PFSK-1 (cell line): ENCODE results near the gene NFAT5.

Experiments used
- FOXP2 ChIP-seq: optimal IDR thresholded peaks from 2 replicates; pipeline ENCODE3; 2011; ENCODE audit warnings: borderline replicate concordance, control low read depth, inconsistent platforms; ENCODE audit not compliant: insufficient read depth; ENCODE audit errors: extremely low read length, extremely low read depth
- POLR2AphosphoS5 ChIP-seq: IDR thresholded peaks from 2 replicates; pipeline ENCODE4 v1.6.1; 2012; ENCODE audit warnings: low read depth, mild to moderate bottlenecking, control low read depth, low read length, moderate library complexity
- REST ChIP-seq, 2 experiments: IDR thresholded peaks; 2 replicates each; pipeline versions ENCODE4 v1.6.1 to v1.8.0; 2011 to 2012; ENCODE audit warnings: low read depth in 2 of 2, low read length in 2 of 2, control low read depth in 1 of 2, inconsistent platforms in 1 of 2, mild to moderate bottlenecking in 1 of 2, moderate library complexity in 1 of 2; ENCODE audit not compliant: insufficient read depth in 1 of 2
- SIN3A ChIP-seq: IDR thresholded peaks from 2 replicates; pipeline ENCODE4 v1.6.1; 2012; ENCODE audit warnings: mild to moderate bottlenecking, low read length, moderate library complexity, borderline replicate concordance; ENCODE audit not compliant: insufficient read depth
- TAF1 ChIP-seq: IDR thresholded peaks from 2 replicates; pipeline ENCODE4 v1.6.1; 2012; ENCODE audit warnings: low read length, control low read depth, borderline replicate concordance; ENCODE audit not compliant: insufficient read depth

Gene NFAT5

GRCh38 chr16:69725480-69726312, 159.9 kb downstream of the NFAT5 start:
- TF ChIP-seq REST (IDR thresholded peaks at IDR 0.05; ENCODE audit: insufficient read depth in 1 of 2, low read depth in 2 of 2, low read length in 2 of 2) (no peak), POLR2AphosphoS5 (no peak), FOXP2 (no peak), TAF1 (no peak), SIN3A (no peak)

GRCh38 chr16:69726313-69727060, 160.7 kb downstream of the NFAT5 start, which contains the start of gene NQO1:
Gene NQO1, minus strand, starts transcription at chr16:69726560. Its CDS starts 121 bp downstream, at chr16:69726439.
- TF ChIP-seq REST (IDR thresholded peaks at IDR 0.05; ENCODE audit: insufficient read depth in 1 of 2, low read depth in 2 of 2, low read length in 2 of 2) (no peak), TAF1 (no peak), POLR2AphosphoS5 (peak; percentile 61; the same call in 1 of the 2 replicates), SIN3A (no peak), FOXP2 (no peak)

DNA sequence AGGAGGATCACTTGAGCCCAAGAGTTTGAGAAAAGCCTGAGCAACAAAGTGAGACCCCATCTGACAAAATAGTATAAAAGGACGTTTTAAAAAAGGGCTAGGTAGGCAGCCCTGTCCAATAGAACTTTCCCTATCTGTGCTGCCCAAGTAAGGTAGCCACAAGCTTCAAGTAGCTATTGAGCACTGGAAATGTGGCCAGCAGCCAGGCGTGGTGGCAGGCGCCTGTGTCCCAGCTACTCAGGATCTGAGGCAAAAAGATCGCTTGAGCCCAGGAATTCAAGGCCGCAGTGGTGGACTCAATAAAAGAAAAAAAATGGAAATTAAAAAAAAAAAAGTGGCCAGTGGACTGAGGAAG, 162.1 kb downstream of the NFAT5 start:
- no peak for TF ChIP-seq SIN3A
- TF ChIP-seq FOXP2, result no peak
- TF ChIP-seq REST (IDR thresholded peaks at IDR 0.05; ENCODE audit: insufficient read depth in 1 of 2, low read depth in 2 of 2, low read length in 2 of 2), result no peak

DNA sequence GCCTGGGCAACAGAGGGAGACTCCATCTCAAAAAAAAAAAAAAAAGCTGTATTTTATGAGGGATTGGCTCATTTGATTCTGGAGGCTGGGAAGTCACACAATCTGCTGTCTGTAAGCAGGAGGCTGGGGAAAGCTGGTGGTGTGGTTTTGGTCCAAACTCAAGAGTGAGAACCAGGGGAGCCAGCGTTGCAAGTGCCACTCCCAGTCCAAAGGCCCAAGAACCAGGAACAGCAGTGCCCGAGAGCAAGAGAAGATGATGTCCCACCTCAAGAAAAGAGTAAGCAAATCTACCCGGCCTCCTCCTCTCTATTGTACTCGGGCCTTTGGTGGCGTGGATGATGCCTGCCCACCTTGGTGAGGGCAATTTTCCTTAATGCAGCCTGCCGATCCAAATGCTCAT, 166.3 kb downstream of the NFAT5 start:
- TF ChIP-seq REST (IDR thresholded peaks at IDR 0.05; ENCODE audit: insufficient read depth in 1 of 2, low read depth in 2 of 2, low read length in 2 of 2) (no peak), POLR2AphosphoS5 (no peak), FOXP2 (no peak), TAF1 (no peak), SIN3A (no peak)
